ENCODE data around the gene C11orf58. TPM values are rescaled to one million over a fixed set of nuclear protein-coding genes. Genes with fewer than 3 reads are reported as not detected.

C11orf58 gene
- total RNA-seq, 1 donor from 2014 or later: 105 TPM

- DNase-seq: no peak
- TF ChIP-seq, protein P1, sequence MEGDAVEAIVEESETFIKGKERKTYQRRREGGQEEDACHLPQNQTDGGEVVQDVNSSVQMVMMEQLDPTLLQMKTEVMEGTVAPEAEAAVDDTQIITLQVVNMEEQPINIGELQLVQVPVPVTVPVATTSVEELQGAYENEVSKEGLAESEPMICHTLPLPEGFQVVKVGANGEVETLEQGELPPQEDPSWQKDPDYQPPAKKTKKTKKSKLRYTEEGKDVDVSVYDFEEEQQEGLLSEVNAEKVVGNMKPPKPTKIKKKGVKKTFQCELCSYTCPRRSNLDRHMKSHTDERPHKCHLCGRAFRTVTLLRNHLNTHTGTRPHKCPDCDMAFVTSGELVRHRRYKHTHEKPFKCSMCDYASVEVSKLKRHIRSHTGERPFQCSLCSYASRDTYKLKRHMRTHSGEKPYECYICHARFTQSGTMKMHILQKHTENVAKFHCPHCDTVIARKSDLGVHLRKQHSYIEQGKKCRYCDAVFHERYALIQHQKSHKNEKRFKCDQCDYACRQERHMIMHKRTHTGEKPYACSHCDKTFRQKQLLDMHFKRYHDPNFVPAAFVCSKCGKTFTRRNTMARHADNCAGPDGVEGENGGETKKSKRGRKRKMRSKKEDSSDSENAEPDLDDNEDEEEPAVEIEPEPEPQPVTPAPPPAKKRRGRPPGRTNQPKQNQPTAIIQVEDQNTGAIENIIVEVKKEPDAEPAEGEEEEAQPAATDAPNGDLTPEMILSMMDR (IDR thresholded peaks at IDR 0.05; ENCODE audit: borderline replicate concordance): no peak
- intact Hi-C loops (cut with micrococcal nuclease): no loop called here
- no peak overlapping the region for H3K27ac ChIP-seq (replicated peaks)
- H3K36me3 ChIP-seq: peaks cover 3% of the 10 kb centered on the region
- no peak overlapping the region for H3K4me3 ChIP-seq
- no peaks in the 10 kb centered on the region for H3K27me3 ChIP-seq (ENCODE audit: low read depth)
- H3K9me3 ChIP-seq (replicated peaks): no peaks in the 10 kb centered on the region
- H3K4me1 ChIP-seq: peaks cover 5% of the 10 kb centered on the region
Measured at GRCh38 chr11:16773981-16774935, 35.8 kb downstream of the C11orf58 start.

DNA sequence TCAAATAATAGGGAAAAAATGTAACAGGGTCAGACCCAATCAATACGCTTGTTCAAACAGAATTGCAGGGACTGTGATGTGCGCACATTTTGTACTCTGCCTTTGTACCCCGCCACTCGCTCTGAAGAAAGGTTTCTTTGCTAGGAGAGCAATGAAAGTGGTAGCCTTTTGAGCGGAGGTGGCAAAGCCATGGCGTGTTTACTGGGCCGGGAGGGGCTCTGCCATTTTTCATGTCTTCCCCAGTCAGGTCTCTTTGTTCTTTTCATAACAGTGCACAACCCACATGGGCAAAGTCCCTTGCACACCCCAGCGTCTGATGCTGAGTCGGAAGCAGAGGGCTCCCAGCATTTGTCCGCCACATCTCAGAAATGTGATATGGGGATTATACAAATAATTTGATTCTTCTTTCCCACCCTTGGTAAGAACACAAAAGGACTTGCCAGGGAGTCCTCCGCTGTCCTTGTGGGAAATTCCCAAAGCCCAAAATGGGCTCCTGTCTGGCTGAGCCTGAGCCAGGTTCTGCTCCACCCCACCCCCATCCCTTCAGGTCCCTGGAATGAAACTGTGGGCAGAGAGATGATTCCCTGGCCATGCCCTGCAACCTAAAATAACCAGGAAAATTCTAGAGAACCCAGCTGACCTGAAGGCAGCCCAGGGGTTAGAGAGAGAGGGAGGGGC, 36.6 kb downstream of the C11orf58 start:
- no peak for DNase-seq
- H3K4me1 ChIP-seq: peaks cover 5% of the 10 kb centered on the region
- H3K27me3 ChIP-seq (ENCODE audit: low read depth): no peaks in the 10 kb centered on the region
- H3K9me3 ChIP-seq (replicated peaks): no peaks in the 10 kb centered on the region
- no peak overlapping the region for H3K27ac ChIP-seq (replicated peaks)
- no peak overlapping the region for H3K4me3 ChIP-seq
- TF ChIP-seq, protein P1 (IDR thresholded peaks at IDR 0.05; ENCODE audit: borderline replicate concordance): no peak
- peaks cover 3% of the 10 kb centered on the region for H3K36me3 ChIP-seq
- intact Hi-C loops (cut with micrococcal nuclease): no loop called here

DNA sequence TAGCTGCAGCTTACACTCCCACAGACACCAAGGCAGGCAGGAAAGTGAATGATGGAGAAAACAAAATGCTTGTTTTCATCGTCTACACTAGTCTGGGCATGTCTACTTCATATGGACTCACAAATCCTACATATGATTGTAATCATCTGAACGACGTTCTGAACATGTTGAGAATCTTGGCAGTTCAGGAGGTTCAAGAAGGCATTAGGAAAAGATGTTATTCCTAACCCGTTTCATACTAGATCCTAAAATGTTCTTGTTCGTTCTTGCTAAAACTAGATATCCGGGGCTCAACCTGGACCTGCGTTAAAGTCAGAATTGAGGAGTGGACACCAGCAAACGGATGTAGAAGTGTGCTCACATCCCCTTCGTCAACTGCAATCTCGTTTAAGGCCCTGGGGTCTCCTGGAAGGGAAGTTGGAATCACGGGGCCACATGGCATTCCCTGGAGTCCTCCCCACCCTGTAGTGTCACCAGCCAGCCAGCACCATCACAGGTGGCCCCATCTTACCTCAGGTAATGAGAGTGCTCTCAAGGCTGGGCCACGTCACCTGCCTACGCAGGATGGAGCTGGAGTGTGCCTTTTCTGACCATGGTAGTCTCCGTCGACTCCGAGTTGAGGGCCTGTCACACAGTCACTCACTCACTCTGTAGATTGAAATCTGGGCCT, 37.3 kb downstream of the C11orf58 start:
- Histone ChIP-seq H3K27ac (replicated peaks) (no peak overlapping the region), H3K4me3 (no peak overlapping the region), H3K4me1 (peaks cover 5% of the 10 kb centered on the region), H3K27me3 (ENCODE audit: low read depth) (no peaks in the 10 kb centered on the region), H3K9me3 (replicated peaks) (no peaks in the 10 kb centered on the region), H3K36me3 (peaks cover 3% of the 10 kb centered on the region)
- TF ChIP-seq, protein P1 (IDR thresholded peaks at IDR 0.05; ENCODE audit: borderline replicate concordance): no peak
- intact Hi-C loops (cut with micrococcal nuclease): no loop called here
- DNase-seq: no peak

GRCh38 chr11:16776711-16777612, 38.5 kb downstream of the C11orf58 start:
- Histone ChIP-seq H3K36me3 (peaks cover 3% of the 10 kb centered on the region), H3K27me3 (ENCODE audit: low read depth) (no peaks in the 10 kb centered on the region), H3K4me3 (no peak overlapping the region), H3K27ac (replicated peaks) (no peak overlapping the region), H3K4me1 (peaks cover 5% of the 10 kb centered on the region), H3K9me3 (replicated peaks) (no peaks in the 10 kb centered on the region)
- intact Hi-C loops (cut with micrococcal nuclease): no loop called here
- TF ChIP-seq, protein P1 (IDR thresholded peaks at IDR 0.05; ENCODE audit: borderline replicate concordance): no peak
- DNase-seq: no peak

Measured in left ventricle myocardium inferior (tissue), 1 donor.